WTC11 (cell line): Measurements from ENCODE around the gene OPCML. TPM values are rescaled to one million over a fixed set of nuclear protein-coding genes. Genes with fewer than 3 reads are reported as not detected.

Experiments
- ATAC-seq: fragments of 200-7000 bp; cut with Tn5 transposase; 2 replicates; pipeline ENCODE4 v1.10.0; 2021; ENCODE audit warnings: mild to moderate bottlenecking, moderate library complexity
- CTCF ChIA-PET: fragments of 300-600 bp; sonication (Branson Sonifier 250); formaldehyde crosslinking; loops from one replicate; lab custom pipeline; 2021; ENCODE audit warnings: antibody characterized with exemption; lab: Charles Lee
- POLR2A ChIA-PET: fragments of 350-600 bp; sonication (Branson Sonifier 250); formaldehyde crosslinking; loops from one replicate; lab custom pipeline; 2021; ENCODE audit warnings: antibody characterized with exemption; lab: Charles Lee
- DNase-seq: peaks from one replicate; pipeline ENCODE4 v3.0.0; 2021; ENCODE audit warnings: low spot score
- H3K27ac Mint-ChIP-seq: 2 replicates; pipeline ENCODE4 v1.8.0; 2021; ENCODE audit warnings: mixed read lengths
- H3K27me3 Mint-ChIP-seq: 2 replicates; pipeline ENCODE4 v1.8.0; 2021; ENCODE audit warnings: low read depth, mild to moderate bottlenecking, moderate library complexity, mixed read lengths
- H3K36me3 Mint-ChIP-seq: 2 replicates; pipeline ENCODE4 v1.8.0; 2021; ENCODE audit warnings: mixed read lengths
- H3K4me1 Mint-ChIP-seq: 2 replicates; pipeline ENCODE4 v1.8.0; 2022; ENCODE audit warnings: mixed read lengths
- H3K4me3 Mint-ChIP-seq: 2 replicates; pipeline ENCODE4 v1.8.0; 2021; ENCODE audit warnings: mild to moderate bottlenecking, moderate library complexity, mixed read lengths
- H3K9me3 Mint-ChIP-seq: 2 replicates; pipeline ENCODE4 v1.8.0; 2021; ENCODE audit warnings: mixed read lengths
- ESRRA ChIP-seq: sonication (generic); formaldehyde crosslinking; IDR thresholded peaks from 2 replicates; pipeline ENCODE4 v1.8.1; 2022; ENCODE audit warnings: mild to moderate bottlenecking, missing genetic modification reagents, borderline replicate concordance
- ETV6 ChIP-seq: sonication (generic); formaldehyde crosslinking; IDR thresholded peaks from 2 replicates; pipeline ENCODE4 v1.8.1; 2022; ENCODE audit warnings: mild to moderate bottlenecking, missing genetic modification reagents
- FOXJ3 ChIP-seq: sonication (generic); formaldehyde crosslinking; IDR thresholded peaks from 2 replicates; pipeline ENCODE4 v1.9.0; 2021; ENCODE audit warnings: missing genetic modification reagents, mild to moderate bottlenecking, borderline replicate concordance
- GABPB1 ChIP-seq: sonication (generic); formaldehyde crosslinking; IDR thresholded peaks from 2 replicates; pipeline ENCODE4 v1.8.1; 2023; ENCODE audit warnings: mild to moderate bottlenecking, missing genetic modification reagents
- IRF2 ChIP-seq: sonication (generic); formaldehyde crosslinking; IDR thresholded peaks from 2 replicates; pipeline ENCODE4 v1.8.0; 2022; ENCODE audit warnings: low read depth, missing genetic modification reagents, borderline replicate concordance
- JAZF1 ChIP-seq: fragments of 250-450 bp; sonication (Bioruptor Pico); IDR thresholded peaks from 2 replicates; pipeline ENCODE4 v1.9.0; 2021; ENCODE audit warnings: moderate library complexity, mild to moderate bottlenecking, inconsistent platforms
- JUN ChIP-seq: sonication (generic); formaldehyde crosslinking; IDR thresholded peaks from 2 replicates; pipeline ENCODE4 v1.8.0; 2023; ENCODE audit warnings: mild to moderate bottlenecking, missing genetic modification reagents
- KAT7 ChIP-seq: sonication (generic); formaldehyde crosslinking; IDR thresholded peaks from 2 replicates; pipeline ENCODE4 v1.8.1; 2023; ENCODE audit warnings: missing genetic modification reagents, mild to moderate bottlenecking, borderline replicate concordance
- MXD4 ChIP-seq: fragments of 250-450 bp; sonication (Bioruptor Pico); IDR thresholded peaks from 2 replicates; pipeline ENCODE4 v1.8.0; 2021; ENCODE audit warnings: mild to moderate bottlenecking, moderate library complexity, borderline replicate concordance
- MYBL2 ChIP-seq: sonication (generic); formaldehyde crosslinking; IDR thresholded peaks from 2 replicates; pipeline ENCODE4 v1.8.1; 2023; ENCODE audit warnings: mild to moderate bottlenecking, moderate library complexity, missing genetic modification reagents
- NFYB ChIP-seq: sonication (generic); formaldehyde crosslinking; conservative IDR thresholded peaks from 2 replicates; pipeline ENCODE4 v1.8.0; 2022; ENCODE audit warnings: low read depth, missing genetic modification reagents
- OVOL2 ChIP-seq: fragments of 250-450 bp; sonication (Bioruptor Pico); IDR thresholded peaks from 2 replicates; pipeline ENCODE4 v1.9.0; 2021; ENCODE audit warnings: mild to moderate bottlenecking, borderline replicate concordance
- PRRX2 ChIP-seq: fragments of 250-450 bp; sonication (Bioruptor Pico); IDR thresholded peaks from 2 replicates; pipeline ENCODE4 v1.8.0; 2021; ENCODE audit warnings: mild to moderate bottlenecking
- SOX15 ChIP-seq: fragments of 250-450 bp; sonication (Bioruptor Pico); IDR thresholded peaks from 2 replicates; pipeline ENCODE4 v1.9.0; 2021; ENCODE audit warnings: mild to moderate bottlenecking
- SP1 ChIP-seq: sonication (generic); formaldehyde crosslinking; conservative IDR thresholded peaks from 2 replicates; pipeline ENCODE4 v1.8.1; 2022; ENCODE audit warnings: missing genetic modification reagents
- TCF7 ChIP-seq: sonication (generic); formaldehyde crosslinking; IDR thresholded peaks from 2 replicates; pipeline ENCODE4 v1.8.0; 2022; ENCODE audit warnings: mild to moderate bottlenecking, low read depth, missing genetic modification reagents, moderate library complexity
- ZNF671 ChIP-seq: fragments of 250-450 bp; sonication (Bioruptor Pico); IDR thresholded peaks from 2 replicates; pipeline ENCODE4 v1.8.0; 2021; ENCODE audit warnings: mild to moderate bottlenecking
- total RNA-seq: library from RNA; stranded (reverse); gene quantifications from 3 replicates; pipeline ENCODE4 v1.2.3, GENCODE V29; 2021
- TF ChIP-seq, protein P1 (sequence below): sonication (generic); formaldehyde crosslinking; IDR thresholded peaks from 2 replicates; pipeline ENCODE4 v1.8.0; 2022; ENCODE audit warnings: mild to moderate bottlenecking, missing genetic modification reagents
- TF ChIP-seq, protein P2 (sequence below): sonication (generic); formaldehyde crosslinking; IDR thresholded peaks from 2 replicates; pipeline ENCODE4 v1.8.0; 2022; ENCODE audit warnings: mild to moderate bottlenecking, missing genetic modification reagents
- TF ChIP-seq, protein P3 (sequence below): sonication (generic); formaldehyde crosslinking; IDR thresholded peaks from 2 replicates; pipeline ENCODE4 v1.8.1; 2023; ENCODE audit warnings: mild to moderate bottlenecking, missing genetic modification reagents, moderate library complexity
- TF ChIP-seq, protein P4 (sequence below): sonication (generic); formaldehyde crosslinking; IDR thresholded peaks from 2 replicates; pipeline ENCODE4 v1.8.1; 2022; ENCODE audit warnings: mild to moderate bottlenecking, missing genetic modification reagents, moderate library complexity, borderline replicate concordance
- TF ChIP-seq, protein P5 (sequence below): sonication (generic); formaldehyde crosslinking; IDR thresholded peaks from 2 replicates; pipeline ENCODE4 v1.8.1; 2022; ENCODE audit warnings: low read depth, missing genetic modification reagents, borderline replicate concordance

OPCML gene
- total RNA-seq, 1 experiment from 2014 or later = 1.5 TPM

DNA sequence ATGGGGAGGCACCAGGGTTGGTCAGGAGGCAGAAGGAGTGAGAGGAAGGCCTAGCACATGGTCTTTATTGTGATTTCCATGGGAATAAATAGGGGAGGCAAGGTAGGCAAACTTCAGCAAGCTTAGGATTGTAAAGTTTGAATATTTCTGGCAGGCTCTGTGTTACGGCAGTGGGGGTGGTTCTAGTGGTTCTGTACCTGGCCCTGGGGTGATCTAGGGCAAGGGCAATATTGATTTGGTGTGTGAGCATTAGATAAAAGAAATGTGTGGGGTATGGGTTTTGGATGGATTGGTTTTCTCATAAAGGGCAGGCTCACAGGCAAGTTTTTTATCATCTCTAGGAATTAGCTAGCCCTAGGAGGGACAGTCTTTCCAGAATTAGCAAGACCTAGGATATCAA, 584.0 kb downstream of the OPCML start (continued):
- TF ChIP-seq ETV6 (CRISPR knock-in tag) (no peak), MXD4 (no peak)
- TF ChIP-seq, protein P1, sequence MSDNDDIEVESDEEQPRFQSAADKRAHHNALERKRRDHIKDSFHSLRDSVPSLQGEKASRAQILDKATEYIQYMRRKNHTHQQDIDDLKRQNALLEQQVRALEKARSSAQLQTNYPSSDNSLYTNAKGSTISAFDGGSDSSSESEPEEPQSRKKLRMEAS = no peak

DNA sequence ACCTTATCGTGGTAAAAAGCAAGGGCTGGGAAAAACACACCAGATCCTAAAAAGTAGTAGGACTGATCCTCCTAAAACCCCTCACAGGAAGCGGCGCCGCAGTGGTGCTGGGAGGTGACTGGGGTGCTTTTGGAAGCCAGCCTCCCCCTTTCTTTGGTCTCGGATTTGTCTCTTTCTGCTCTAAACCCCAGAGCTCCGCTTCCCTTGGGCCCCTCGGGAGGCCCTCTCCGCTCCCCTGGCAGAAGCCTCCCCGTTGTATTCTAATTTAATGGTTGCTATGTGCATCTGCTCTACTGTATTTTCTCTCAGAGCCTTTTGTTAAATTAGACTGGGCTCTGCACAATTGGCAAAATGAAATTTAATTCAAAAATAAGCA, 587.7 kb downstream of the OPCML start:
- peak overlapping the region; percentile 88 for H3K4me3 Mint-ChIP-seq
- no peaks in the 10 kb centered on the region for H3K9me3 Mint-ChIP-seq
- H3K4me1 Mint-ChIP-seq = peaks cover 21% of the 10 kb centered on the region
- TF ChIP-seq TCF7 (no peak), MXD4 (no peak), GABPB1 (no peak), SP1 (CRISPR knock-in tag) (no peak), MYBL2 (CRISPR knock-in tag) (no peak), JUN (CRISPR knock-in tag) (no peak), IRF2 (CRISPR knock-in tag) (no peak), NFYB (CRISPR knock-in tag) (no peak), ZNF671 (CRISPR knock-in tag) (no peak), JAZF1 (CRISPR knock-in tag) (no peak), FOXJ3 (CRISPR knock-in tag) (no peak), ESRRA (CRISPR knock-in tag) (no peak)
- TF ChIP-seq, protein P2, sequence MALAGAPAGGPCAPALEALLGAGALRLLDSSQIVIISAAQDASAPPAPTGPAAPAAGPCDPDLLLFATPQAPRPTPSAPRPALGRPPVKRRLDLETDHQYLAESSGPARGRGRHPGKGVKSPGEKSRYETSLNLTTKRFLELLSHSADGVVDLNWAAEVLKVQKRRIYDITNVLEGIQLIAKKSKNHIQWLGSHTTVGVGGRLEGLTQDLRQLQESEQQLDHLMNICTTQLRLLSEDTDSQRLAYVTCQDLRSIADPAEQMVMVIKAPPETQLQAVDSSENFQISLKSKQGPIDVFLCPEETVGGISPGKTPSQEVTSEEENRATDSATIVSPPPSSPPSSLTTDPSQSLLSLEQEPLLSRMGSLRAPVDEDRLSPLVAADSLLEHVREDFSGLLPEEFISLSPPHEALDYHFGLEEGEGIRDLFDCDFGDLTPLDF (CRISPR knock-in tag) = no peak
- TF ChIP-seq, protein P3, sequence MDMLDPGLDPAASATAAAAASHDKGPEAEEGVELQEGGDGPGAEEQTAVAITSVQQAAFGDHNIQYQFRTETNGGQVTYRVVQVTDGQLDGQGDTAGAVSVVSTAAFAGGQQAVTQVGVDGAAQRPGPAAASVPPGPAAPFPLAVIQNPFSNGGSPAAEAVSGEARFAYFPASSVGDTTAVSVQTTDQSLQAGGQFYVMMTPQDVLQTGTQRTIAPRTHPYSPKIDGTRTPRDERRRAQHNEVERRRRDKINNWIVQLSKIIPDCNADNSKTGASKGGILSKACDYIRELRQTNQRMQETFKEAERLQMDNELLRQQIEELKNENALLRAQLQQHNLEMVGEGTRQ (CRISPR knock-in tag) = no peak
- TF ChIP-seq, protein P1 = no peak
- no peaks in the 10 kb centered on the region for H3K36me3 Mint-ChIP-seq
- peaks cover 49% of the 10 kb centered on the region for H3K27me3 Mint-ChIP-seq
- CTCF ChIA-PET = interaction anchor here (4.8 kb wide), 1 partner anchor 120 kb away, joined by 71 read pairs; no protein-coding TSS in a partner anchor
- ATAC-seq (peak; percentile 15), DNase-seq (peak; percentile 29)
- POLR2A ChIA-PET = interaction anchor here (0.6 to 1.5 kb wide), 2 partner anchors 14 to 15 kb away, joined by 3 read pairs; no protein-coding TSS in a partner anchor
- H3K27ac Mint-ChIP-seq = no peak overlapping the region

DNA sequence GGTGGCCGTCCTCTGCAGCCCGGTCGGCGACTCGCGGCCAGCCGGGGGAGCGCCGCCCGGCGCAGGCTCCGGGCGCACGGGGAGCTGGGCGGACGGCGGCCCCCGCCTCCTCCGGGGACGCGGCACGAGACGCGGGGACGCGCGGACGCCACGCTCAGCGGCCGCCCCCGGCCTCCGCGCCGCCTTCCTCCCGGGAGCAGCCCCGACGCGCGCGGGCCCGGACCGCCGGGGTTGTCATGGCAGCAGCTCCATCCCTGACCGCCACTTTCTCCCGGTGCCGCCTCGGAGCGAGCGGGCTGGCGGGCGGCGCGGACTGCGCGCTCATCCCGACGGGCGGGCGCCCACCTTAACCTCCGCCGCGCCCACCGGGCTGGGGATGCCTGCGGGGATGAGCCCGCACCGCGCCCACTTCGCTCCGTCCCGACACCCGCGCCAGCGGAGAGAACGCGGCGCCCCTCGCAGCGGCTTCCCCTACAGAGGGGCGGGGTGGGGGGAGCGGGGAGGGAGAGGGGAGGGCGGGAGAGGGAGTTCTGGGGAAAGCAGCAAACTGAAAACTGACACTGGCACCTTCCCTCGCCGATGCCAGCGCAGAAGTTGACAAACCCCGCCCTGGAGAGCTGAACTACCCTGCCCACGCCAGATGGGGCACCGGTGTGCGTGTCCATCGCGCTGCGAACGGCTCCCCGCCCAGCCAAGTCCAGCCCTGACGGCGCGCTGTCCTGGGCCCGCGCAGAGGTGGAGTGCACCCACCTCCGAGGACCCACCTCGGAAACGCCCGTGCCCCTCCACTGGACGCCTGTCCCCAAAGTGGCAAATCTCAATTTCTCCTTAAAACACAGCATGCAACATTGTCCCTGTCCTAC, 588.4 kb downstream of the OPCML start:
- no peaks in the 10 kb centered on the region for H3K36me3 Mint-ChIP-seq
- peaks cover 24% of the 10 kb centered on the region for H3K4me1 Mint-ChIP-seq
- H3K4me3 Mint-ChIP-seq = peak overlapping the region; percentile 93
- TF ChIP-seq SOX15 (CRISPR knock-in tag) (no peak), KAT7 (0 out of 2 replicates have a peak, but pooled peaks have one; percentile 51)
- peaks cover 49% of the 10 kb centered on the region for H3K27me3 Mint-ChIP-seq
- ChIA-PET POLR2A (interaction anchor here (0.6 to 1.5 kb wide), 3 partner anchors 14 to 120 kb away, joined by 3 to 6 read pairs (median 3); no protein-coding TSS in a partner anchor), CTCF (interaction anchor here (0.6 to 4.8 kb wide), 22 partner anchors 8 to 891 kb away, joined by 3 to 71 read pairs (median 4); no protein-coding TSS in a partner anchor)
- H3K27ac Mint-ChIP-seq = no peak overlapping the region
- ATAC-seq (peak; percentile 43), DNase-seq (peak; percentile 34)
- no peaks in the 10 kb centered on the region for H3K9me3 Mint-ChIP-seq

DNA sequence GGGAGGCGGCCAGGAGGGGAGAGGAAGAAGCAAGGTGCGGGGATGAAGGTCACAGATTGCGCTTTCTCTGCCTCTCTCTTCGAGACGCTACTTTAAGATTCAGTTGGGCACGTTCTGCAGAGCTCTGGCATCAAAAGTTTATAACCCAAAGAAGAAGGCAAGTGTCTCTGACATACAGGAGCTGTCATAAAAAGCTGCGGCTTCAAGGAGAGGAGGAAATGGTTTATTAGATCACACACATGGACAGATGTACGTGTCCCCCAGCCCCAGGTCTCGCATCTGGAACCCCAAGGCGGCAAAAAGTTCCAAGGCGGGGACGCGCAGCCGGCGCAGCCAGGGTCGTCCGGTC, 589.0 kb downstream of the OPCML start:
- Mint-ChIP-seq H3K4me3 (peak overlapping the region; percentile 93), H3K36me3 (no peaks in the 10 kb centered on the region), H3K27me3 (peaks cover 49% of the 10 kb centered on the region), H3K4me1 (peaks cover 25% of the 10 kb centered on the region), H3K27ac (no peak overlapping the region), H3K9me3 (no peaks in the 10 kb centered on the region)
- no peak for DNase-seq
- ATAC-seq = peak; percentile 11
- POLR2A ChIA-PET = interaction anchor here (1.2 kb wide), 1 partner anchor 121 kb away, joined by 6 read pairs; no protein-coding TSS in a partner anchor
- CTCF ChIA-PET = interaction anchor here (0.6 to 4.8 kb wide), 26 partner anchors 8 to 891 kb away, joined by 3 to 71 read pairs (median 4); no protein-coding TSS in a partner anchor
- TF ChIP-seq IRF2 (CRISPR knock-in tag) = no peak
- TF ChIP-seq PRRX2 (CRISPR knock-in tag) = no peak
- TF ChIP-seq FOXJ3 (CRISPR knock-in tag) = no peak
- TF ChIP-seq, protein P4, sequence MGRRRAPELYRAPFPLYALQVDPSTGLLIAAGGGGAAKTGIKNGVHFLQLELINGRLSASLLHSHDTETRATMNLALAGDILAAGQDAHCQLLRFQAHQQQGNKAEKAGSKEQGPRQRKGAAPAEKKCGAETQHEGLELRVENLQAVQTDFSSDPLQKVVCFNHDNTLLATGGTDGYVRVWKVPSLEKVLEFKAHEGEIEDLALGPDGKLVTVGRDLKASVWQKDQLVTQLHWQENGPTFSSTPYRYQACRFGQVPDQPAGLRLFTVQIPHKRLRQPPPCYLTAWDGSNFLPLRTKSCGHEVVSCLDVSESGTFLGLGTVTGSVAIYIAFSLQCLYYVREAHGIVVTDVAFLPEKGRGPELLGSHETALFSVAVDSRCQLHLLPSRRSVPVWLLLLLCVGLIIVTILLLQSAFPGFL = no peak
- TF ChIP-seq JAZF1 (CRISPR knock-in tag) = no peak
- TF ChIP-seq, protein P5, sequence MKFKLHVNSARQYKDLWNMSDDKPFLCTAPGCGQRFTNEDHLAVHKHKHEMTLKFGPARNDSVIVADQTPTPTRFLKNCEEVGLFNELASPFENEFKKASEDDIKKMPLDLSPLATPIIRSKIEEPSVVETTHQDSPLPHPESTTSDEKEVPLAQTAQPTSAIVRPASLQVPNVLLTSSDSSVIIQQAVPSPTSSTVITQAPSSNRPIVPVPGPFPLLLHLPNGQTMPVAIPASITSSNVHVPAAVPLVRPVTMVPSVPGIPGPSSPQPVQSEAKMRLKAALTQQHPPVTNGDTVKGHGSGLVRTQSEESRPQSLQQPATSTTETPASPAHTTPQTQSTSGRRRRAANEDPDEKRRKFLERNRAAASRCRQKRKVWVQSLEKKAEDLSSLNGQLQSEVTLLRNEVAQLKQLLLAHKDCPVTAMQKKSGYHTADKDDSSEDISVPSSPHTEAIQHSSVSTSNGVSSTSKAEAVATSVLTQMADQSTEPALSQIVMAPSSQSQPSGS (CRISPR knock-in tag) = no peak
- no peak for TF ChIP-seq OVOL2 (CRISPR knock-in tag)
